IMR-90 (cell line): ENCODE measurements around the gene HIKESHI. TPM values are rescaled to one million over a fixed set of nuclear protein-coding genes. Genes with fewer than 3 reads are reported as not detected.

Source experiments
- ATAC-seq: fragments of 200-7000 bp; cut with Tn5 transposase; 2 replicates; pipeline ENCODE4 v1.9.1; 2020; ENCODE audit warnings: low read depth, mild to moderate bottlenecking, moderate library complexity
- BruUV-seq: library from RNA; stranded (reverse); fragments of 400-500 nt; replicated peaks from 2 replicates; lab custom pipeline; 2021; lab: Mats Ljungman, UMichigan
- CTCF ChIA-PET: fragments of 300-600 bp; formaldehyde crosslinking; extraction: SDS; loops from one replicate; lab custom pipeline; 2021; ENCODE audit warnings: antibody characterized with exemption; lab: Yijun Ruan, JAX
- POLR2A ChIA-PET: fragments of 300-600 bp; sonication (Branson Sonifier 250); formaldehyde crosslinking; loops from one replicate; lab custom pipeline; 2022; ENCODE audit warnings: antibody characterized with exemption; ENCODE audit not compliant: unreplicated experiment; lab: Charles Lee
- DNase-seq: peaks from one replicate; pipeline ENCODE4 v3.0.0; 2013
- H2AFZ ChIP-seq: replicated peaks from 2 replicates; pipeline ENCODE3; 2013; ENCODE audit warnings: low read length, mild to moderate bottlenecking; ENCODE audit not compliant: poor library complexity
- H2AK5ac ChIP-seq: 2 replicates; pipeline ENCODE4 v1.6.1; 2013; ENCODE audit warnings: low read depth, low read length, inconsistent platforms
- H2AK9ac ChIP-seq: replicated peaks from 2 replicates; pipeline ENCODE3; 2013; ENCODE audit warnings: mild to moderate bottlenecking, low read depth, low read length, moderate library complexity; ENCODE audit not compliant: poor library complexity
- H2BK120ac ChIP-seq: 2 replicates; pipeline ENCODE4 v1.6.1; 2013; ENCODE audit warnings: low read depth, low read length, inconsistent platforms
- H2BK15ac ChIP-seq: 3 replicates; pipeline ENCODE4 v1.6.1; 2013; ENCODE audit warnings: low read depth, low read length, inconsistent platforms
- H2BK20ac ChIP-seq: 2 replicates; pipeline ENCODE4 v1.6.1; 2013; ENCODE audit warnings: low read depth, mild to moderate bottlenecking, inconsistent platforms, low read length, moderate library complexity
- H2BK5ac ChIP-seq: 2 replicates; pipeline ENCODE4 v1.6.1; 2013; ENCODE audit warnings: mild to moderate bottlenecking, low read depth, low read length, inconsistent platforms; ENCODE audit not compliant: poor library complexity, severe bottlenecking
- H3K14ac ChIP-seq: replicated peaks from 2 replicates; pipeline ENCODE4 v1.6.1; 2013; ENCODE audit warnings: low read depth, low read length, inconsistent platforms
- H3K18ac ChIP-seq: 2 replicates; pipeline ENCODE4 v1.6.1; 2013; ENCODE audit warnings: low read depth, low read length, control low read depth
- H3K23ac ChIP-seq: 2 replicates; pipeline ENCODE4 v1.6.1; 2013; ENCODE audit warnings: low read depth, low read length, inconsistent platforms
- H3K27ac ChIP-seq: 2 replicates; pipeline ENCODE4 v1.5.1; 2013; ENCODE audit warnings: mild to moderate bottlenecking, control low read depth, low read length; ENCODE audit not compliant: insufficient read depth
- H3K27me3 ChIP-seq: 2 replicates; pipeline ENCODE4 v1.6.1; 2013; ENCODE audit warnings: low read length; ENCODE audit not compliant: control insufficient read depth, insufficient read depth
- H3K36me3 ChIP-seq: 2 replicates; pipeline ENCODE4 v1.6.1; 2013; ENCODE audit warnings: low read length, mixed read lengths; ENCODE audit not compliant: control insufficient read depth, insufficient read depth
- H3K4ac ChIP-seq: 2 replicates; pipeline ENCODE4 v1.6.1; 2013; ENCODE audit warnings: low read depth, low read length, inconsistent platforms
- H3K4me1 ChIP-seq: 2 replicates; pipeline ENCODE4 v1.6.1; 2013; ENCODE audit warnings: low read length, mixed read lengths; ENCODE audit not compliant: control insufficient read depth, insufficient read depth
- H3K4me2 ChIP-seq: 2 replicates; pipeline ENCODE4 v1.6.1; 2013; ENCODE audit warnings: low read depth, mild to moderate bottlenecking, control low read depth, low read length, moderate library complexity
- H3K4me3 ChIP-seq: 2 replicates; pipeline ENCODE4 v1.5.1; 2013; ENCODE audit warnings: low read depth, mild to moderate bottlenecking, control low read depth, low read length, moderate library complexity; ENCODE audit not compliant: insufficient read depth
- H3K56ac ChIP-seq: 2 replicates; pipeline ENCODE4 v1.6.1; 2013; ENCODE audit warnings: low read length, inconsistent platforms; ENCODE audit not compliant: insufficient read depth; ENCODE audit errors: extremely low read depth
- H3K79me1 ChIP-seq, 2 experiments: 2 replicates each; pipeline ENCODE4 v1.6.1; 2013; ENCODE audit warnings: low read length in 2 of 2, inconsistent platforms in 1 of 2, low read depth in 1 of 2
- H3K9ac ChIP-seq: 2 replicates; pipeline ENCODE4 v1.6.1; 2013; ENCODE audit warnings: low read depth, low read length, control low read depth
- H3K9me1 ChIP-seq: 2 replicates; pipeline ENCODE4 v1.6.1; 2013; ENCODE audit warnings: low read length, inconsistent platforms; ENCODE audit not compliant: insufficient read depth
- H3K9me3 ChIP-seq: 2 replicates; pipeline ENCODE4 v1.6.1; 2013; ENCODE audit warnings: low read length; ENCODE audit not compliant: control insufficient read depth, insufficient read depth
- H4K20me1 ChIP-seq: 2 replicates; pipeline ENCODE4 v1.6.1; 2013; ENCODE audit warnings: low read length, inconsistent platforms; ENCODE audit not compliant: insufficient read depth
- H4K5ac ChIP-seq: 2 replicates; pipeline ENCODE4 v1.6.1; 2013; ENCODE audit warnings: mild to moderate bottlenecking, low read depth, low read length, control low read depth
- H4K8ac ChIP-seq, 2 experiments: 2 replicates each; pipeline ENCODE4 v1.6.1; 2013; ENCODE audit warnings: low read depth in 2 of 2, low read length in 2 of 2, control low read depth in 1 of 2, inconsistent platforms in 1 of 2
- H4K91ac ChIP-seq: 2 replicates; pipeline ENCODE4 v1.6.1; 2013; ENCODE audit warnings: low read depth, low read length, inconsistent platforms; ENCODE audit not compliant: insufficient read depth
- BHLHE40 ChIP-seq: fragments of 150-350 bp; IDR thresholded peaks from 2 replicates; pipeline ENCODE4 v1.6.1; 2016; ENCODE audit warnings: mild to moderate bottlenecking, low read depth, low read length
- CEBPB ChIP-seq: IDR thresholded peaks from 2 replicates; pipeline ENCODE4 v1.6.1; 2012; ENCODE audit warnings: low read depth, low read length, improper control_type of control experiment
- CHD1 ChIP-seq: IDR thresholded peaks from 2 replicates; pipeline ENCODE4 v1.6.1; 2012; ENCODE audit warnings: low read depth, low read length, improper control_type of control experiment
- ELK1 ChIP-seq: fragments of 150-350 bp; IDR thresholded peaks from 2 replicates; pipeline ENCODE4 v1.6.1; 2016; ENCODE audit warnings: low read depth, mild to moderate bottlenecking, low read length, moderate library complexity, borderline replicate concordance
- FOS ChIP-seq: fragments of 150-350 bp; IDR thresholded peaks from 2 replicates; pipeline ENCODE4 v1.6.1; 2016; ENCODE audit warnings: low read depth, low read length
- MAFK ChIP-seq: IDR thresholded peaks from 2 replicates; pipeline ENCODE4 v1.6.1; 2012; ENCODE audit warnings: low read depth, low read length, improper control_type of control experiment
- MAZ ChIP-seq: IDR thresholded peaks from 2 replicates; pipeline ENCODE4 v1.6.1; 2012; ENCODE audit warnings: low read depth, mild to moderate bottlenecking, low read length, improper control_type of control experiment, moderate library complexity, borderline replicate concordance
- POLR2A ChIP-seq: IDR thresholded peaks from 2 replicates; pipeline ENCODE4 v1.6.1; 2012; ENCODE audit warnings: mild to moderate bottlenecking, low read depth, low read length
- RCOR1 ChIP-seq: IDR thresholded peaks from 2 replicates; pipeline ENCODE4 v1.6.1; 2012; ENCODE audit warnings: mild to moderate bottlenecking, low read length, improper control_type of control experiment; ENCODE audit not compliant: insufficient replicate concordance
- RFX5 ChIP-seq: IDR thresholded peaks from 2 replicates; pipeline ENCODE4 v1.8.0; 2012; ENCODE audit warnings: low read depth, mild to moderate bottlenecking, low read length, moderate library complexity
- WGBS, 2 experiments: methylation state at CpG; one replicate each; pipeline versions ENCODE4 v1.1.5 to v1.1.7; 2013; ENCODE audit warnings: missing lambda C conversion rate in 2 of 2; ENCODE audit not compliant: insufficient read length in 1 of 2; ENCODE audit errors: extremely low coverage in 2 of 2; 5-methylcytosine and 5-hydroxymethylcytosine counted together
- dilution Hi-C: fragments of 300-500 bp; cut with HindIII; formaldehyde crosslinking; loops from one replicate; pipeline ENCODE4 v1.14.3; 2018; ENCODE audit warnings: low sequenced_read_pairs; ENCODE audit not compliant: unreplicated experiment
- in situ Hi-C: fragments of 300-500 bp; cut with MboI; formaldehyde crosslinking; loops from 3 replicates; pipeline ENCODE4 v1.14.3; 2019; ENCODE audit warnings: low sequenced_read_pairs, inconsistent platforms, mixed read lengths
- intact Hi-C: fragments of 100-400 bp; cut with micrococcal nuclease; formaldehyde crosslinking; loops from 2 replicates; pipeline ENCODE4 v1.10.0; 2022
- polyA plus RNA-seq, 3 experiments: library from polyadenylated mRNA; depleted of rRNA; stranded (reverse); fragments of >200 nt; gene quantifications; 2 replicates each; pipeline ENCODE4 v1.2.3, GENCODE V29; 2012; ENCODE audit warnings: low replicate concordance in 1 of 3
- total RNA-seq: library from RNA; depleted of rRNA; stranded (reverse); fragments of >200 nt; gene quantifications from 2 replicates; pipeline ENCODE4 v1.2.3, GENCODE V29; 2012
- TF ChIP-seq, protein P1 (sequence below): fragments of 150-350 bp; IDR thresholded peaks from 2 replicates; pipeline ENCODE4 v1.6.1; 2017; ENCODE audit warnings: mild to moderate bottlenecking, antibody characterized with exemption, low read length, low read depth
- TF ChIP-seq, protein P2 (sequence below): conservative IDR thresholded peaks from 2 replicates; pipeline ENCODE4 v1.5.1; 2012; ENCODE audit warnings: mild to moderate bottlenecking, low read depth, low read length, improper control_type of control experiment

The HIKESHI gene
- total and polyA plus RNA-seq, 2 of the 4 experiments (the other 2 are of a cell fraction) = 49.4 to 73.5 TPM

- Histone ChIP-seq H3K9me1 (no peaks in the 10 kb centered on the region), H3K36me3 (no peaks in the 10 kb centered on the region), H2AFZ (no peak overlapping the region), H4K5ac (no peak overlapping the region), H3K9me3 (no peaks in the 10 kb centered on the region), H3K23ac (no peak overlapping the region), H2AK9ac (no peak overlapping the region), H4K8ac (no peak overlapping the region), H2BK5ac (no peak overlapping the region), H3K4me1 (peaks cover 2% of the 10 kb centered on the region; the same call in 1 of the 2 replicates), H2BK120ac (no peak overlapping the region), H3K14ac (no peak overlapping the region), H3K79me1 (no peaks in the 10 kb centered on the region), H2BK20ac (no peak overlapping the region), H3K4me3 (no peak overlapping the region), H3K18ac (no peak overlapping the region), H3K9ac (no peak overlapping the region), H3K4me2 (no peak overlapping the region), H3K4ac (no peak overlapping the region), H4K20me1 (no peaks in the 10 kb centered on the region), H2BK15ac (no peak overlapping the region), H3K56ac (no peak overlapping the region), H3K27ac (no peak overlapping the region), H4K91ac (no peak overlapping the region), H3K27me3 (no peaks in the 10 kb centered on the region), H2AK5ac (no peak overlapping the region)
- intact Hi-C loops = no loop called here
- in situ Hi-C loops = no loop called here
- no peak for DNase-seq
- ATAC-seq = no peak
- no TSS peak for BruUV-seq
- dilution Hi-C loops = no loop called here
- TF ChIP-seq, protein P1, sequence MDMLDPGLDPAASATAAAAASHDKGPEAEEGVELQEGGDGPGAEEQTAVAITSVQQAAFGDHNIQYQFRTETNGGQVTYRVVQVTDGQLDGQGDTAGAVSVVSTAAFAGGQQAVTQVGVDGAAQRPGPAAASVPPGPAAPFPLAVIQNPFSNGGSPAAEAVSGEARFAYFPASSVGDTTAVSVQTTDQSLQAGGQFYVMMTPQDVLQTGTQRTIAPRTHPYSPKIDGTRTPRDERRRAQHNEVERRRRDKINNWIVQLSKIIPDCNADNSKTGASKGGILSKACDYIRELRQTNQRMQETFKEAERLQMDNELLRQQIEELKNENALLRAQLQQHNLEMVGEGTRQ = no peak
- TF ChIP-seq ELK1 (no peak), CEBPB (no peak), RCOR1 (no peak), MAZ (no peak), RFX5 (no peak), CHD1 (no peak), FOS (no peak), BHLHE40 (no peak), POLR2A (no peak), MAFK (no peak)
- TF ChIP-seq, protein P2, sequence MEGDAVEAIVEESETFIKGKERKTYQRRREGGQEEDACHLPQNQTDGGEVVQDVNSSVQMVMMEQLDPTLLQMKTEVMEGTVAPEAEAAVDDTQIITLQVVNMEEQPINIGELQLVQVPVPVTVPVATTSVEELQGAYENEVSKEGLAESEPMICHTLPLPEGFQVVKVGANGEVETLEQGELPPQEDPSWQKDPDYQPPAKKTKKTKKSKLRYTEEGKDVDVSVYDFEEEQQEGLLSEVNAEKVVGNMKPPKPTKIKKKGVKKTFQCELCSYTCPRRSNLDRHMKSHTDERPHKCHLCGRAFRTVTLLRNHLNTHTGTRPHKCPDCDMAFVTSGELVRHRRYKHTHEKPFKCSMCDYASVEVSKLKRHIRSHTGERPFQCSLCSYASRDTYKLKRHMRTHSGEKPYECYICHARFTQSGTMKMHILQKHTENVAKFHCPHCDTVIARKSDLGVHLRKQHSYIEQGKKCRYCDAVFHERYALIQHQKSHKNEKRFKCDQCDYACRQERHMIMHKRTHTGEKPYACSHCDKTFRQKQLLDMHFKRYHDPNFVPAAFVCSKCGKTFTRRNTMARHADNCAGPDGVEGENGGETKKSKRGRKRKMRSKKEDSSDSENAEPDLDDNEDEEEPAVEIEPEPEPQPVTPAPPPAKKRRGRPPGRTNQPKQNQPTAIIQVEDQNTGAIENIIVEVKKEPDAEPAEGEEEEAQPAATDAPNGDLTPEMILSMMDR = no peak
- ChIA-PET POLR2A (no interaction called here), CTCF (no interaction called here)
- WGBS, 2 experiments = no CpG with 5 or more reads among the region's 1 CpG
These were observed 70.0 kb downstream of the HIKESHI start for GRCh38 chr11:86372041-86372440.
